ENCODE measurements around the gene DNAH3. TPM values are rescaled to one million over a fixed set of nuclear protein-coding genes. Genes with fewer than 3 reads are reported as not detected.

DNAH3 gene
- total and polyA plus RNA-seq, 2 of the 8 experiments (the other 6 are each of a cell fraction or from before 2014, with no cell fraction given), result 0.57 to 0.71 TPM

- no peak overlapping the region for H2BK120ac ChIP-seq (replicated peaks; ENCODE audit: low read depth, low read length)
- no peaks in the 10 kb centered on the region for H3K9me3 ChIP-seq (ENCODE audit: insufficient read depth in 2 of 2, low read depth in 1 of 2, low read length in 1 of 2)
- H2BK12ac ChIP-seq (ENCODE audit: low read depth, low read length), result no peak overlapping the region
- POLR2A ChIA-PET (ENCODE audit: partially characterized antibody), result no interaction called here
- H3K56ac ChIP-seq (replicated peaks; ENCODE audit: insufficient read length, low read depth, low read length), result no peak overlapping the region
- H2BK15ac ChIP-seq (ENCODE audit: low read length), result no peak overlapping the region
- H3K4me1 ChIP-seq (replicated peaks in 1 of 4; ENCODE audit: control insufficient read depth in 3 of 4, insufficient read depth in 4 of 4, low read length in 3 of 4), result no peaks in the 10 kb centered on the region
- no peak overlapping the region for H2AK5ac ChIP-seq (ENCODE audit: low read depth, low read length)
- H2BK5ac ChIP-seq (ENCODE audit: low read depth, low read length), result no peak overlapping the region
- H3K23me2 ChIP-seq (ENCODE audit: low read depth, low read length), result no peaks in the 10 kb centered on the region
- TF ChIP-seq JUND (IDR thresholded peaks at IDR 0.05; ENCODE audit: low read length), result no peak
- no peak for TF ChIP-seq RNF2 (IDR thresholded peaks at IDR 0.05; ENCODE audit: borderline replicate concordance, low read depth, low read length, missing control alignments, poor library complexity, severe bottlenecking)
- H4K91ac ChIP-seq (replicated peaks; ENCODE audit: insufficient read length, low read length), result no peak overlapping the region
- H2BK20ac ChIP-seq (ENCODE audit: low read length), result no peak overlapping the region
- FAIRE-seq (no peak), DNase-seq (ENCODE audit: low read depth in 1 of 2, low spot score in 2 of 2) (no peak)
- no peak overlapping the region for H3K23ac ChIP-seq (ENCODE audit: insufficient read length)
- H4K8ac ChIP-seq (ENCODE audit: extremely low read depth, insufficient read depth, low read length), result no peak overlapping the region
- H3K4me3 ChIP-seq (ENCODE audit: extremely low read depth in 1 of 4, insufficient read depth in 2 of 4, low read depth in 3 of 4, low read length in 4 of 4), result no peak overlapping the region
- H3K9ac ChIP-seq (replicated peaks in 1 of 4; ENCODE audit: extremely low read depth in 1 of 4, low read depth in 3 of 4, low read length in 3 of 4), result no peak overlapping the region
- H3K79me1 ChIP-seq (ENCODE audit: low read depth, low read length), result no peaks in the 10 kb centered on the region
- H3K27me3 ChIP-seq (replicated peaks in 1 of 4; ENCODE audit: control insufficient read depth in 3 of 4, extremely low read depth in 1 of 4, insufficient read depth in 3 of 4, low read length in 3 of 4), result no peaks in the 10 kb centered on the region
- H3K79me2 ChIP-seq (ENCODE audit: control insufficient read depth in 1 of 2, insufficient read depth in 2 of 2, low read length in 2 of 2), result no peaks in the 10 kb centered on the region
- no peak overlapping the region for H2AFZ ChIP-seq (ENCODE audit: low read length)
- no peak overlapping the region for H3K4me2 ChIP-seq (ENCODE audit: insufficient read depth in 1 of 2, low read depth in 2 of 2, low read length in 2 of 2)
- CTCF ChIA-PET (ENCODE audit: partially characterized antibody), result interaction anchor here (0.7 to 11.5 kb wide), 9 partner anchors 12 to 237 kb away, joined by 3 to 125 read pairs (median 3); no protein-coding TSS in a partner anchor
- H4K5ac ChIP-seq (ENCODE audit: insufficient read length, low read depth, low read length), result no peak overlapping the region
- H3K27ac ChIP-seq (ENCODE audit: low read depth, low read length), result no peak overlapping the region
- H3K14ac ChIP-seq (ENCODE audit: insufficient read length), result no peak overlapping the region
- H3K36me3 ChIP-seq (ENCODE audit: control insufficient read depth in 2 of 4, insufficient read depth in 4 of 4, low read length in 3 of 4), result no peaks in the 10 kb centered on the region
- H3K18ac ChIP-seq (ENCODE audit: extremely low read depth, low read length), result no peak overlapping the region
- 89% methylated on average over 12 of the region's 12 CpGs; no CpG with 5 or more reads in 1 of the 2 experiments for WGBS, 2 experiments (ENCODE audit: extremely low coverage in 1 of 2, insufficient coverage in 1 of 2, insufficient read length in 1 of 2, insufficient replicate concordance in 2 of 2, low coverage in 1 of 2, low lambda C conversion rate in 2 of 2, missing lambda C conversion rate in 1 of 2)
- no peak overlapping the region for H3K4ac ChIP-seq (replicated peaks; ENCODE audit: insufficient read length, low read depth, low read length)
- no peaks in the 10 kb centered on the region for H4K20me1 ChIP-seq (replicated peaks in 1 of 2; ENCODE audit: control insufficient read depth in 1 of 2, insufficient read depth in 2 of 2, low read length in 2 of 2)
These were observed 65.9 kb downstream of the DNAH3 start for GRCh38 chr16:21084631-21085225.

Data from H1 (cell line).